Brain microvascular endothelial cell (primary cell): ENCODE results near the gene HIRA.

ENCODE experiments used
- DNase-seq: peaks from one replicate; pipeline ENCODE4 v3.0.0-alpha.2; 2020
- H3K27ac ChIP-seq: fragments of 250-450 bp; sonication (Bioruptor Pico); 2 replicates; pipeline ENCODE4 v1.5.1; 2020; ENCODE audit warnings: mild to moderate bottlenecking, moderate library complexity
- H3K27me3 ChIP-seq: fragments of 250-450 bp; sonication (Bioruptor Pico); replicated peaks from 2 replicates; pipeline ENCODE4 v1.5.1; 2020; ENCODE audit warnings: mild to moderate bottlenecking
- H3K36me3 ChIP-seq: fragments of 250-450 bp; sonication (Bioruptor Pico); replicated peaks from 2 replicates; pipeline ENCODE4 v1.5.1; 2020; ENCODE audit warnings: mild to moderate bottlenecking
- H3K4me3 ChIP-seq: 2 replicates; pipeline ENCODE4 v1.5.1; 2011; ENCODE audit warnings: low read depth, mild to moderate bottlenecking, control low read depth, low read length, moderate library complexity
- in situ Hi-C: cut with HindIII; loops from 2 replicates; pipeline ENCODE4 v1.10.0; 2017; ENCODE audit warnings: low sequenced_read_pairs, low pct_ligation_motif_present
- TF ChIP-seq, protein P1 (sequence below): IDR thresholded peaks from 2 replicates; pipeline ENCODE4 v1.5.1; 2011; ENCODE audit warnings: low read depth, mild to moderate bottlenecking, moderate library complexity, low read length, control low read depth, inconsistent platforms; ENCODE audit errors: missing control alignments

HIRA gene

GRCh38 chr22:19461506-19461905, 30.0 kb upstream of the HIRA start:
- peaks cover 72% of the 10 kb centered on the region for H3K36me3 ChIP-seq
- H3K4me3 ChIP-seq: no peak overlapping the region
- in situ Hi-C loops: no loop called here
- H3K27me3 ChIP-seq: no peaks in the 10 kb centered on the region
- no peak for DNase-seq
- no peak overlapping the region for H3K27ac ChIP-seq
- TF ChIP-seq, protein P1, sequence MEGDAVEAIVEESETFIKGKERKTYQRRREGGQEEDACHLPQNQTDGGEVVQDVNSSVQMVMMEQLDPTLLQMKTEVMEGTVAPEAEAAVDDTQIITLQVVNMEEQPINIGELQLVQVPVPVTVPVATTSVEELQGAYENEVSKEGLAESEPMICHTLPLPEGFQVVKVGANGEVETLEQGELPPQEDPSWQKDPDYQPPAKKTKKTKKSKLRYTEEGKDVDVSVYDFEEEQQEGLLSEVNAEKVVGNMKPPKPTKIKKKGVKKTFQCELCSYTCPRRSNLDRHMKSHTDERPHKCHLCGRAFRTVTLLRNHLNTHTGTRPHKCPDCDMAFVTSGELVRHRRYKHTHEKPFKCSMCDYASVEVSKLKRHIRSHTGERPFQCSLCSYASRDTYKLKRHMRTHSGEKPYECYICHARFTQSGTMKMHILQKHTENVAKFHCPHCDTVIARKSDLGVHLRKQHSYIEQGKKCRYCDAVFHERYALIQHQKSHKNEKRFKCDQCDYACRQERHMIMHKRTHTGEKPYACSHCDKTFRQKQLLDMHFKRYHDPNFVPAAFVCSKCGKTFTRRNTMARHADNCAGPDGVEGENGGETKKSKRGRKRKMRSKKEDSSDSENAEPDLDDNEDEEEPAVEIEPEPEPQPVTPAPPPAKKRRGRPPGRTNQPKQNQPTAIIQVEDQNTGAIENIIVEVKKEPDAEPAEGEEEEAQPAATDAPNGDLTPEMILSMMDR: no peak

- in situ Hi-C loops: no loop called here
- no peak overlapping the region for H3K4me3 ChIP-seq
- DNase-seq: no peak
- no peak overlapping the region for H3K27ac ChIP-seq
- peaks cover 69% of the 10 kb centered on the region for H3K36me3 ChIP-seq
- TF ChIP-seq, protein P1: no peak
- H3K27me3 ChIP-seq: no peaks in the 10 kb centered on the region
These were observed 28.5 kb upstream of the HIRA start for GRCh38 chr22:19460036-19460435.

DNA sequence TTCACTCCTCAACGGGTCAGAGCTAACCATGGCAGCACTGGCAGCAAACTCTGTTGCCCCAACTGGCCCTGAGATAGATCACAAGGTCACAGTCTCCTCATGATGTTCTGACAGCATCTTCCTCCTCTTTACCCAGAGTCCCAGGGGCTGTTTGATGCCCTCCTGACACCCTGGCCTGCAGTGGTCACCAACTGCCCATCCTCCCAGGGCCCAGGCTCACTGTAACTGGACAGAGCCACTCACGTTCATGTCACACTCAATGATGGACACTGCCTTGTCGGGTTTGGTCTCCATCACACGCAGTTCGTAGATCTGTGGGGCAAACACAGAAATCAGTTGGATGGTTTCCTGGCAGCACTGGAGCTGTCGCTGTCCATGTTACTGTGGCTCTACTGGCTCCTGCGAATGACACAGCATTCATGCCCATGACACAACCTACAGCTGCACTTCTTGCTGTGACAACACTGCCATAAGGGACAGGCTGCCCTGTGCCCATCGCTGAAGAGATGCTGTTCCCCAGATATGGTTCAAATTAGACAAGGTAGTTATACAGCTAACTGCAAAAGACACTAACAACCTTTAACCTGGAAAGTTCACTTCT, 26.4 kb upstream of the HIRA start:
- Histone ChIP-seq H3K36me3 (peaks cover 70% of the 10 kb centered on the region), H3K27me3 (no peaks in the 10 kb centered on the region), H3K27ac (no peak overlapping the region), H3K4me3 (no peak overlapping the region)
- no peak for DNase-seq
- TF ChIP-seq, protein P1: no peak
- in situ Hi-C loops: no loop called here

DNA sequence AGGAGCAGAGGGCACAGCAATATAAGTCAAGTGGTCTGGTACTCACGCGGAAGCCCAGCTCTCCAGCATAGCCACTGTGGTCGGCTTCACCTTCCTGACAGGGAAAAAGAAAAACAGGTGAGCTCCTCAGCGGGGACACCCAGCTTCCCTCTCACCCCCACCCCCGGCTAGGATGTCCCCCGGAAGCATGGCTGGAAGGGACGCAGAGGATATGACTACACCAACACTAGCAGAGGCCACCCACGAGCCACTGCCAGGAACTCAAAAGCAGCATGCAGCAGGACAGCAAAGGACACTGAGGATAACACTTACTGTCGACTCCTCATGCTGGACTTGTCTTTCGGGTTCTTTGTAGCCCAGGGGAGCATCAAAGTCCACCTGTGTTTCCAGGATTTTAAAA, 25.0 kb upstream of the HIRA start:
- no peak for DNase-seq
- in situ Hi-C loops: no loop called here
- Histone ChIP-seq H3K27me3 (no peaks in the 10 kb centered on the region), H3K4me3 (no peak overlapping the region), H3K36me3 (peaks cover 73% of the 10 kb centered on the region), H3K27ac (no peak overlapping the region)
- TF ChIP-seq, protein P1: no peak

DNA sequence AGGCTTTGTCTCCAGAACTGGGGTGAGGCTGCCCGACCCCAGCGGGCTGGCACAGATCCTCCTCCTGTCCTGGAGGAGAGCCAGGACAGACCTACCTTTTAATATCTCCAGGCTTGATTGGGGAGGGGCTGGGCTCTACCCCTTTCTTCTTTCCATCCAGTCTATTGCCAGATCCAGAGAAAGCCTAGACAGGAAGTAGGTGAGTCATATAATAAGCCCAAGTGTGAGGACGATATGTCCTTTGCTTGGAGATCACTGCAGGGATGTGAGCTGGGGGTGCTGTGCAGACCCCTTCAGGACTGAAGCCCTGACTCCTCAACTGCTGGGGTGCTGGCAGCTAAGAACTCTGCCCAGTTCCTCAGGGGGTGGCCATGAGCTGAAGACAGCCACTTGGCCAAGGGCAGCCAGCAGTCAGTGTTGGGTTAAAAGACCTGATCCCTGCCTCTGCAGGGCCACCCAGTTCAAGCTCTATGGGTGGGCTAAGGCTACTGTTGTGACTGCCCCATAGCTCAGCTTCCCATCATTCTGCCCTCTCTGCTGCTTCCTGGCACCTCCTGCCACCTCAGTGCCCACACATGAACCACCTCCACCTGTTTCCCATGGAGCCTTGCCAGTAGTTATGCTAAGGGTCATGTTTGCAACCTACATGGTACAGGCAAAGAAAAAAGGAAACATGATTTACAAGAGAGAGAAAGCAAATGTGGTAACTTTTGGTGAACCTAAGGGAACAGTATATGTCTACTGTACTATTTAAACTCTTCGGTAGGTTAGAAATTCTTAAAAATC, 24.2 kb upstream of the HIRA start:
- H3K27ac ChIP-seq: no peak overlapping the region
- TF ChIP-seq, protein P1: no peak
- H3K4me3 ChIP-seq: no peak overlapping the region
- H3K36me3 ChIP-seq: peaks cover 71% of the 10 kb centered on the region
- in situ Hi-C loops: no loop called here
- peak; percentile 11 for DNase-seq
- H3K27me3 ChIP-seq: no peaks in the 10 kb centered on the region
